ENCODE measurements around the gene CACNA1S.

DNA sequence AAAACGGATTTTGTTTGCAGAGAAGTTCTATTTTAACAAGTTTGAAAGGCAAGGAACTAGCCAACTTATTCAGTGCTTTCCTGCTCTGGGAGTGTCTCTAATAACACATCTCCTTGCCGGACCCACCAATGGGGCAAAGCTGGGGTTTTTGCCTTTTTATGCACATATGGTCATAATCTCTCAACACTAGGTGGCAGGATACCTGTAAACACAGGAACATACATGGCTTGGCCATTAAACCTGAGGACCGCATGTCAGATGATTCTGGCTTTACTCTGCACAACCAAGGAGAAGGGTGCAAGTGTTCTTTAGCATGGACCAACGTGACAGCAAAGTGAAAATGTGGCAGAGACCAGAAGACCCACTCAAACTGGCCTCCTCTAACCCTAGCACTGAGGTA, 37.2 kb upstream of the CACNA1S start:
- peak; percentile 66 for TF ChIP-seq CTCF (IDR thresholded peaks at IDR 0.05; ENCODE audit: low read length)
- TF ChIP-seq EZH2 (IDR thresholded peaks at IDR 0.05; ENCODE audit: borderline replicate concordance, low read length), result no peak
